ENCODE data around the gene APOL5.
A peak's percentile ranks its signal among the peaks of the same experiment; 100 is the strongest.

- TF ChIP-seq CTCF (conservative IDR thresholded peaks at IDR 0.05; ENCODE audit: low read length) (0 out of 2 replicates have a peak, but pooled peaks have one; percentile 4), EZH2phosphoT487 (IDR thresholded peaks at IDR 0.05; ENCODE audit: borderline replicate concordance, low read depth, low read length) (no peak)
Measured at GRCh38 chr22:35739931-35740380, 22.3 kb downstream of the APOL5 start.

All from OCI-LY7 (cell line).